ENCODE results near the gene RPL37A.

RPL37A gene

GRCh38 chr2:216491793-216492596 lies 6.6 kb upstream of the RPL37A start:
- no peak for DNase-seq

- DNase-seq: no peak
These were observed 5.9 kb upstream of the RPL37A start for GRCh38 chr2:216492597-216493333.

GRCh38 chr2:216493334-216493685 lies 5.3 kb upstream of the RPL37A start:
- no peak for DNase-seq

- no peak for DNase-seq
These were observed 3.0 kb upstream of the RPL37A start for GRCh38 chr2:216495656-216496055.

- no peak for DNase-seq
These were observed 1.1 kb upstream of the RPL37A start for GRCh38 chr2:216497382-216498069.

- DNase-seq: no peak
These were observed 620 bp upstream of the RPL37A start for GRCh38 chr2:216498070-216498378.

GRCh38 chr2:216499641-216500218 lies 1.1 kb downstream of the RPL37A start:
- no peak for DNase-seq

- DNase-seq: no peak
These were observed 1.9 kb downstream of the RPL37A start for GRCh38 chr2:216500572-216500971.

- DNase-seq: no peak
These were observed 3.2 kb downstream of the RPL37A start for GRCh38 chr2:216501854-216502253.

GRCh38 chr2:216502381-216503158 lies 3.9 kb downstream of the RPL37A start:
- no peak for DNase-seq

GRCh38 chr2:216503159-216503629 lies 4.5 kb downstream of the RPL37A start:
- DNase-seq: no peak

GRCh38 chr2:216503697-216504375 lies 5.2 kb downstream of the RPL37A start:
- no peak for DNase-seq

- no peak for DNase-seq
These were observed 5.7 kb downstream of the RPL37A start for GRCh38 chr2:216504376-216504762.

- no peak for DNase-seq
These were observed 6.8 kb downstream of the RPL37A start for GRCh38 chr2:216505133-216506106.

GRCh38 chr2:216507220-216508160 lies 8.8 kb downstream of the RPL37A start:
- DNase-seq: no peak

- DNase-seq: no peak
These were observed 9.6 kb downstream of the RPL37A start for GRCh38 chr2:216508229-216508628.

- peak in 1 of 2 donors; percentile 20 for DNase-seq
These were observed 18.2 kb downstream of the RPL37A start for GRCh38 chr2:216516730-216517350.

GRCh38 chr2:216517447-216518225 lies 19.0 kb downstream of the RPL37A start:
- no peak for DNase-seq
